GM12891 (cell line): ENCODE measurements around the gene TALDO1.

Experiments
- DNase-seq: peaks from one replicate; pipeline ENCODE4 v3.0.0; 2011; ENCODE audit warnings: low spot score; ENCODE audit not compliant: insufficient read length
- FAIRE-seq: peaks from 2 replicates; lab custom pipeline; 2011; peaks lifted over from hg19 to GRCh38; lab: Jason Lieb, UNC
- PAX5 ChIP-seq: IDR thresholded peaks from 2 replicates; pipeline ENCODE4 v1.6.1; 2011; ENCODE audit warnings: low read length, moderate library complexity, mild to moderate bottlenecking; ENCODE audit not compliant: insufficient read depth, severe bottlenecking
- POLR2A ChIP-seq: IDR thresholded peaks from 2 replicates; pipeline ENCODE4 v1.6.1; 2011; ENCODE audit warnings: low read depth, low read length, control low read depth
- POLR2AphosphoS5 ChIP-seq: IDR thresholded peaks from 2 replicates; pipeline ENCODE4 v1.6.1; 2011; ENCODE audit warnings: low read depth, low read length, control low read depth
- POU2F2 ChIP-seq: IDR thresholded peaks from 2 replicates; pipeline ENCODE4 v1.6.1; 2011; ENCODE audit warnings: low read depth, mild to moderate bottlenecking, control low read depth, low read length, moderate library complexity
- SPI1 ChIP-seq: IDR thresholded peaks from 2 replicates; pipeline ENCODE4 v1.6.1; 2011; ENCODE audit warnings: low read depth, low read length, control low read depth
- TAF1 ChIP-seq: IDR thresholded peaks from 2 replicates; pipeline ENCODE4 v1.6.1; 2011; ENCODE audit warnings: low read depth, low read length, control low read depth

Gene TALDO1

GRCh38 chr11:767238-767637 is 20.0 kb downstream of the TALDO1 start:
- no peak for TF ChIP-seq SPI1
- no peak for TF ChIP-seq POU2F2
- TF ChIP-seq POLR2A, result peak; percentile 31; the same call in 1 of the 2 replicates
- DNase-seq (no peak), FAIRE-seq (no peak)

GRCh38 chr11:769887-770641 is 22.8 kb downstream of the TALDO1 start:
- FAIRE-seq (no peak), DNase-seq (no peak)

GRCh38 chr11:770642-771616 is 23.7 kb downstream of the TALDO1 start:
- TF ChIP-seq POLR2A (no peak), TAF1 (no peak), SPI1 (no peak), POU2F2 (no peak), POLR2AphosphoS5 (no peak), PAX5 (no peak)
- DNase-seq (no peak), FAIRE-seq (no peak)

More at GRCh38 chr11:769887-770641, 22.8 kb downstream of the TALDO1 start:
- no peak for TF ChIP-seq PAX5
- no peak for TF ChIP-seq SPI1
- TF ChIP-seq POLR2AphosphoS5, result 0 out of 2 replicates have a peak, but pooled peaks have one; percentile 7
- TF ChIP-seq POU2F2, result no peak
- no peak for TF ChIP-seq TAF1

- FAIRE-seq, result no peak
- TF ChIP-seq POLR2AphosphoS5, result no peak
- TF ChIP-seq SPI1, result no peak
- no peak for TF ChIP-seq PAX5
- no peak for TF ChIP-seq POU2F2
- no peak for TF ChIP-seq POLR2A
- no peak for DNase-seq
Observed at GRCh38 chr11:771617-772204, 24.4 kb downstream of the TALDO1 start.

- no peak for TF ChIP-seq POLR2A
- TF ChIP-seq POU2F2, result no peak
- TF ChIP-seq PAX5, result no peak
- TF ChIP-seq TAF1, result no peak
- DNase-seq, result no peak
- no peak for FAIRE-seq
Observed at GRCh38 chr11:772429-773390, 25.4 kb downstream of the TALDO1 start.

GRCh38 chr11:773425-773824 is 26.2 kb downstream of the TALDO1 start:
- no peak for DNase-seq
- FAIRE-seq, result no peak
- no peak for TF ChIP-seq POLR2AphosphoS5
- no peak for TF ChIP-seq POU2F2
- no peak for TF ChIP-seq SPI1
- no peak for TF ChIP-seq TAF1
- no peak for TF ChIP-seq PAX5
- no peak for TF ChIP-seq POLR2A

GRCh38 chr11:773830-774229 is 26.6 kb downstream of the TALDO1 start:
- TF ChIP-seq POLR2AphosphoS5, result no peak
- TF ChIP-seq POLR2A, result no peak
- TF ChIP-seq TAF1, result no peak
- TF ChIP-seq PAX5, result no peak
- FAIRE-seq (no peak), DNase-seq (no peak)

- peak; percentile 16 for FAIRE-seq
- no peak for DNase-seq
Observed at GRCh38 chr11:774873-775592, 27.8 kb downstream of the TALDO1 start.

More at GRCh38 chr11:774873-775592, 27.8 kb downstream of the TALDO1 start:
- no peak for TF ChIP-seq PAX5
- no peak; the same call in 1 of the 2 replicates for TF ChIP-seq POLR2A
- no peak for TF ChIP-seq POLR2AphosphoS5
- TF ChIP-seq POU2F2, result no peak
- TF ChIP-seq SPI1, result no peak
- TF ChIP-seq TAF1, result no peak
